Sigmoid colon (tissue), 7 donors: ENCODE results near the gene FLRT1. TPM values are rescaled to one million over a fixed set of nuclear protein-coding genes. Genes with fewer than 3 reads are reported as not detected.

ENCODE experiments used
- DNase-seq: peaks from one replicate; pipeline ENCODE4 v3.0.0-alpha.2; 2019
- H3K27ac ChIP-seq, 4 donors: fragments of 200-600 bp; sonication (generic); one replicate each; pipeline ENCODE4 v1.5.1; 2016 to 2019; ENCODE audit warnings: mild to moderate bottlenecking in 1 of 4
- H3K27me3 ChIP-seq, 3 donors: fragments of 200-600 bp; sonication (generic); one replicate each; pipeline ENCODE4 v1.5.1; 2019; ENCODE audit warnings: mild to moderate bottlenecking in 1 of 3
- H3K36me3 ChIP-seq, 4 donors: fragments of 200-600 bp; sonication (generic); one replicate each; pipeline ENCODE4 v1.5.1; 2016 to 2019
- H3K4me1 ChIP-seq, 4 donors: fragments of 200-600 bp; sonication (generic); one replicate each; pipeline ENCODE4 v1.5.1; 2017 to 2019
- H3K4me3 ChIP-seq, 4 donors: fragments of 200-600 bp; sonication (generic); one replicate each; pipeline ENCODE4 v1.5.1; 2017 to 2019; ENCODE audit warnings: mild to moderate bottlenecking in 2 of 4, moderate library complexity in 1 of 4
- H3K9me3 ChIP-seq, 4 donors: fragments of 200-600 bp in 3 of 4; sonication (generic) in 3 of 4; one replicate each; pipeline versions ENCODE4 v1.5.1 to v1.6.1; 2013 to 2019
- CTCF ChIP-seq, 4 experiments: fragments of 450-650 bp in 3 of 4; fragments of 200-600 bp in 1 of 4; IDR thresholded peaks; one replicate each; pipeline ENCODE4 v1.5.1; 2016 to 2019; ENCODE audit warnings: antibody characterized with exemption in 4 of 4, mild to moderate bottlenecking in 3 of 4, moderate library complexity in 2 of 4
- EP300 ChIP-seq, 4 donors: sonication (generic); formaldehyde crosslinking; IDR thresholded peaks; one replicate each; pipeline ENCODE4 v1.6.1; 2017; ENCODE audit warnings: antibody characterized with exemption in 4 of 4
- POLR2A ChIP-seq, 2 donors: fragments of 450-650 bp; IDR thresholded peaks; one replicate each; pipeline ENCODE4 v1.6.1; 2016; ENCODE audit warnings: antibody characterized with exemption in 2 of 2, mild to moderate bottlenecking in 2 of 2, moderate library complexity in 2 of 2
- POLR2AphosphoS5 ChIP-seq, 4 donors: sonication (generic); formaldehyde crosslinking; IDR thresholded peaks; one replicate each; pipeline ENCODE4 v1.6.1; 2017; ENCODE audit warnings: antibody characterized with exemption in 4 of 4
- WGBS, 2 donors: extraction: QIAGEN DNeasy Blood & Tissue Kit; methylation state at CpG; one replicate each; pipeline ENCODE4 v1.1.7; 2013; 5-methylcytosine and 5-hydroxymethylcytosine counted together
- intact Hi-C: fragments of 100-400 bp; cut with DNase I; formaldehyde crosslinking; loops from one replicate; pipeline ENCODE4 v1.15.1; 2023
- polyA plus RNA-seq, 3 donors: library from polyadenylated mRNA; stranded (reverse); fragments of 200-250 nt; gene quantifications; one replicate each; pipeline ENCODE4 v1.2.3, GENCODE V29; 2013
- total RNA-seq, 4 donors: library from RNA; depleted of rRNA; stranded (reverse); fragments of >200 nt; gene quantifications; one replicate each; pipeline ENCODE4 v1.1.0, GENCODE V29; 2016
- donor health status: healthy with polysubstance abuse.
- donor health status: Bipolar disorder and iron deficiency.
- donor health status: healthy.

FLRT1 gene
- total and polyA plus RNA-seq, 7 donors, result 0.66 to 6.9 (median 2.9) TPM; not detected in 2

GRCh38 chr11:64020976-64021756 lies 14.6 kb upstream of the FLRT1 start:
- intact Hi-C loops, result no loop called here
- TF ChIP-seq POLR2A (IDR thresholded peaks at IDR 0.05), result no peak
- no peak for TF ChIP-seq EP300 (IDR thresholded peaks at IDR 0.05)
- no peak for TF ChIP-seq CTCF (IDR thresholded peaks at IDR 0.05)
- TF ChIP-seq POLR2AphosphoS5 (IDR thresholded peaks at IDR 0.05), result no peak
- H3K4me1 ChIP-seq, result no peaks in the 10 kb centered on the region
- H3K27me3 ChIP-seq, result no peaks in the 10 kb centered on the region
- no peaks in the 10 kb centered on the region for H3K9me3 ChIP-seq
- DNase-seq, result no peak
- no peak overlapping the region for H3K4me3 ChIP-seq
- no peak overlapping the region for H3K27ac ChIP-seq
- no peaks in the 10 kb centered on the region for H3K36me3 ChIP-seq
- WGBS, 2 donors, result 86 to 88% methylated on average over 22 of the region's 22 CpGs

GRCh38 chr11:64021757-64022093 lies 14.0 kb upstream of the FLRT1 start:
- Histone ChIP-seq H3K27me3 (no peaks in the 10 kb centered on the region), H3K4me3 (no peak overlapping the region), H3K4me1 (no peaks in the 10 kb centered on the region), H3K9me3 (no peaks in the 10 kb centered on the region), H3K36me3 (no peaks in the 10 kb centered on the region), H3K27ac (no peak overlapping the region)
- no peak for DNase-seq
- intact Hi-C loops, result no loop called here
- WGBS, 2 donors, result 56 to 69% methylated on average over 10 of the region's 10 CpGs
- TF ChIP-seq POLR2A (IDR thresholded peaks at IDR 0.05) (no peak), CTCF (IDR thresholded peaks at IDR 0.05) (no peak), EP300 (IDR thresholded peaks at IDR 0.05) (no peak), POLR2AphosphoS5 (IDR thresholded peaks at IDR 0.05) (no peak)

GRCh38 chr11:64022125-64022784 lies 13.5 kb upstream of the FLRT1 start:
- intact Hi-C loops, result no loop called here
- 90 to 91% methylated on average over 14 of the region's 14 CpGs for WGBS, 2 donors
- DNase-seq, result no peak
- TF ChIP-seq CTCF (IDR thresholded peaks at IDR 0.05) (no peak), POLR2AphosphoS5 (IDR thresholded peaks at IDR 0.05) (no peak), POLR2A (IDR thresholded peaks at IDR 0.05) (no peak), EP300 (IDR thresholded peaks at IDR 0.05) (no peak)
- Histone ChIP-seq H3K4me1 (no peaks in the 10 kb centered on the region), H3K9me3 (no peaks in the 10 kb centered on the region), H3K27me3 (no peaks in the 10 kb centered on the region), H3K36me3 (no peaks in the 10 kb centered on the region), H3K4me3 (no peak overlapping the region), H3K27ac (no peak overlapping the region)

- Histone ChIP-seq H3K27me3 (peaks cover 0 to 12% (median 0%) of the 10 kb centered on the region in 3 donors), H3K4me3 (no peak overlapping the region), H3K9me3 (no peaks in the 10 kb centered on the region), H3K4me1 (peaks cover 0 to 10% (median 8%) of the 10 kb centered on the region in 4 donors), H3K27ac (peak overlapping the region in 2 of 4 donors; percentile 4 to 38), H3K36me3 (no peaks in the 10 kb centered on the region)
- intact Hi-C loops, result no loop called here
- WGBS, 2 donors, result 85 to 88% methylated on average over 20 of the region's 20 CpGs
- TF ChIP-seq POLR2A (IDR thresholded peaks at IDR 0.05), result no peak
- no peak for TF ChIP-seq EP300 (IDR thresholded peaks at IDR 0.05)
- no peak for TF ChIP-seq POLR2AphosphoS5 (IDR thresholded peaks at IDR 0.05)
- TF ChIP-seq CTCF (IDR thresholded peaks at IDR 0.05), result no peak
- no peak for DNase-seq
Observed at GRCh38 chr11:64023712-64024710, 11.7 kb upstream of the FLRT1 start.
